Loucy (cell line): ENCODE data around the gene RCBTB1.

Experiments used
- H2AFZ ChIP-seq: fragments of 200-600 bp; sonication (generic); 2 replicates; pipeline ENCODE4 v1.6.0; 2016; ENCODE audit warnings: antibody characterized with exemption, mild to moderate bottlenecking, low read length, moderate library complexity
- H3F3A ChIP-seq: fragments of 200-600 bp; 2 replicates; pipeline ENCODE4 v1.6.0; 2016; ENCODE audit warnings: antibody characterized with exemption, low read depth, mild to moderate bottlenecking
- H3K27me3 ChIP-seq: fragments of 200-600 bp; sonication (generic); 2 replicates; pipeline ENCODE4 v1.6.1; 2014; ENCODE audit warnings: low read length, mild to moderate bottlenecking; ENCODE audit not compliant: insufficient read depth, poor library complexity, severe bottlenecking
- H3K36me3 ChIP-seq: fragments of 200-600 bp; sonication (generic); 2 replicates; pipeline ENCODE4 v1.6.1; 2016; ENCODE audit warnings: low read length; ENCODE audit not compliant: insufficient read depth
- H3K4me1 ChIP-seq: fragments of 200-600 bp; sonication (generic); 2 replicates; pipeline ENCODE4 v1.5.1; 2014; ENCODE audit warnings: low read length, mild to moderate bottlenecking; ENCODE audit not compliant: insufficient read depth, poor library complexity, severe bottlenecking
- H3K4me2 ChIP-seq: fragments of 200-600 bp; sonication (generic); 2 replicates; pipeline ENCODE4 v1.6.0; 2014; ENCODE audit warnings: antibody characterized with exemption, low read length, low read depth, mild to moderate bottlenecking; ENCODE audit not compliant: poor library complexity, severe bottlenecking
- H3K4me3 ChIP-seq: fragments of 200-600 bp; sonication (generic); 2 replicates; pipeline ENCODE4 v1.5.1; 2014; ENCODE audit warnings: low read length, mild to moderate bottlenecking, mixed read lengths; ENCODE audit not compliant: poor library complexity, severe bottlenecking
- H3K79me2 ChIP-seq: fragments of 200-600 bp; sonication (generic); 2 replicates; pipeline ENCODE4 v1.6.1; 2014; ENCODE audit warnings: low read length; ENCODE audit not compliant: insufficient read depth
- H3K9ac ChIP-seq: fragments of 200-600 bp; sonication (generic); 2 replicates; pipeline ENCODE4 v1.6.0; 2014; ENCODE audit warnings: mild to moderate bottlenecking, low read depth, low read length, moderate library complexity; ENCODE audit not compliant: poor library complexity, severe bottlenecking
- H3K9me2 ChIP-seq: fragments of 200-600 bp; sonication (generic); replicated peaks from 2 replicates; pipeline ENCODE4 v1.6.1; 2016; ENCODE audit warnings: low read depth, low read length, mixed read lengths
- H3K9me3 ChIP-seq: fragments of 200-600 bp; sonication (generic); 2 replicates; pipeline ENCODE4 v1.6.1; 2014; ENCODE audit warnings: mild to moderate bottlenecking, antibody characterized with exemption, low read length, low read depth; ENCODE audit not compliant: insufficient read depth
- H4K20me1 ChIP-seq: fragments of 200-600 bp; sonication (generic); 2 replicates; pipeline ENCODE4 v1.6.0; 2014; ENCODE audit warnings: antibody characterized with exemption, low read length, mild to moderate bottlenecking; ENCODE audit not compliant: insufficient read depth, poor library complexity, severe bottlenecking
- CTCF ChIP-seq: fragments of 200-600 bp; sonication (generic); conservative IDR thresholded peaks from 2 replicates; pipeline ENCODE4 v1.5.1; 2014; ENCODE audit warnings: mild to moderate bottlenecking, antibody characterized with exemption, low read length
- EZH2phosphoT487 ChIP-seq: fragments of 200-600 bp; IDR thresholded peaks from 2 replicates; pipeline ENCODE4 v1.6.1; 2018; ENCODE audit warnings: antibody characterized with exemption, mild to moderate bottlenecking, moderate library complexity, borderline replicate concordance

The RCBTB1 gene

DNA sequence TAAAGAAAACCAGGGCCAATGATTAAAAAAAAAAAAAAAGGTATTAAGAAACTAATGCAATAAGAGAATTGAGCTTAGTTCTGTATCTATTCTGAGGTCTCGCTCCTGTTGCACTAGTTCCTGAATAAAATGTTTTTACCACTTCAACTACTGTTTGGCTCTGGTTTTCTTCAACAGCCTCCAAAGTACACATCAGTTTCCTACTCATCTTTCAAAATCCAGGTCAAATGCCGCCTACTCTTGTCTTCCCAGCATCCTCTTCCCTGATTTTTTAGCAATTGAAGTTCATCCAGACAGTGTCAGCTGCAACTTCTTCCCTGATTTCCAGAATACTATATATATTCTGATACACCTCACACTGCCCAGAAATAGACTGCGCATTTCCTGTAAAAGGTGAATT is 1.4 kb upstream of the RCBTB1 start:
- Histone ChIP-seq H2AFZ (no peak overlapping the region), H3K4me2 (no peak overlapping the region)

GRCh38 chr13:49584771-49585182 is 581 bp downstream of the RCBTB1 start:
- Histone ChIP-seq H3K9me3 (no peaks in the 10 kb centered on the region), H3K4me3 (peak overlapping the region; percentile 86), H3K4me1 (peaks cover 31% of the 10 kb centered on the region), H3K36me3 (no peaks in the 10 kb centered on the region), H3K9ac (peak overlapping the region; percentile 76), H2AFZ (peak overlapping the region; percentile 96), H3F3A (no peaks in the 10 kb centered on the region), H4K20me1 (peaks cover 6% of the 10 kb centered on the region), H3K27me3 (no peaks in the 10 kb centered on the region), H3K4me2 (peak overlapping the region; percentile 88), H3K9me2 (no peaks in the 10 kb centered on the region), H3K79me2 (peaks cover 22% of the 10 kb centered on the region; the same call in 1 of the 2 replicates)
- TF ChIP-seq CTCF (no peak), EZH2phosphoT487 (no peak)

More for the DNA sequence above, 1.4 kb upstream of the RCBTB1 start:
- peaks cover 23% of the 10 kb centered on the region for H3K4me1 ChIP-seq
- no peak for TF ChIP-seq EZH2phosphoT487
- TF ChIP-seq CTCF: no peak
- H3K79me2 ChIP-seq: peaks cover 22% of the 10 kb centered on the region; the same call in 1 of the 2 replicates
- H3K9ac ChIP-seq: no peak overlapping the region
- H3K4me3 ChIP-seq: no peak overlapping the region
- no peaks in the 10 kb centered on the region for H3F3A ChIP-seq
- no peaks in the 10 kb centered on the region for H3K36me3 ChIP-seq
- no peaks in the 10 kb centered on the region for H3K9me2 ChIP-seq
- H3K27me3 ChIP-seq: no peaks in the 10 kb centered on the region
- peaks cover 6% of the 10 kb centered on the region for H4K20me1 ChIP-seq
- H3K9me3 ChIP-seq: no peaks in the 10 kb centered on the region

DNA sequence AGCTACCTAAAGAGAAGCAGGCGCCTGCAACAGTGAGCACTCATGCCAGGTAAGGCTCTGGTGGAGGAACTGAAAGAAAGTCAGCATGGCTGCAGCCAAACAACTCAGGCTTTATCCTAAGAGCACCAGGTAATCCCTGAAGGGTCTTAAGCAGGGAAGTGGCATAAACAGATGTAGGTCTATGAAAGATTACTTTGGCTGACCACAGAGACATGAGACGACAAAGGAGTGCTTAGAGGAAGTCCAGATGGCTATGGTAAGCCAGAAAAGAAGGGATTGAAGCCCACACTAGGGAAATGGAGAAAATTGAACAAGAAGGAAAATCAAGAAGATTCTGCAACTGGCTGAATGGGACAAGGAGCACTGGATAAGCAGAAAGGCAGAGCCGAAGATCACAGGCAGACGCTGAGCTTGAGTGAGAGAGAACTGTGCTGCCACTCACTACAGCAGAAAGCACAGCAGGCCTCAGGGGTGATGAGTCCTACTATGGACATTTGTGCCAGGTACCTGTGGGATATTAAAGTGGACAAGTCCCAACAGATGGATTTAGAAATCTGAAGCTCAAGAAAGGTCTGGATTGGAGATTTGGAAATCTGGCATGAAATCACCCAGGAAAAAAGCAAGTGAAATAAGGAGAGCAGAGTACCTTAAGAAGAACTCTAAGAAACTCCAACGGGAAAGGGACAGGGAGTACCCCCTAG is 4.2 kb downstream of the RCBTB1 start:
- H2AFZ ChIP-seq: no peak overlapping the region
- no peaks in the 10 kb centered on the region for H3K9me2 ChIP-seq
- H3K27me3 ChIP-seq: no peaks in the 10 kb centered on the region
- peaks cover 22% of the 10 kb centered on the region; the same call in 1 of the 2 replicates for H3K79me2 ChIP-seq
- H3F3A ChIP-seq: no peaks in the 10 kb centered on the region
- peaks cover 6% of the 10 kb centered on the region for H4K20me1 ChIP-seq
- peak overlapping the region; percentile 20 for H3K4me2 ChIP-seq
- peaks cover 29% of the 10 kb centered on the region for H3K4me1 ChIP-seq
- TF ChIP-seq CTCF (no peak), EZH2phosphoT487 (no peak)
- H3K4me3 ChIP-seq: no peak overlapping the region
- no peak overlapping the region for H3K9ac ChIP-seq
- no peaks in the 10 kb centered on the region for H3K9me3 ChIP-seq
- no peaks in the 10 kb centered on the region for H3K36me3 ChIP-seq
